ENCODE measurements around the gene MAD1L1.
"Not testable (repeated sequence)": the region's sequence is repeated elsewhere in the genome, so short reads cannot be mapped to it uniquely, and the experiment has no call there.

GRCh38 chr7:1816451-1816850 is 416.3 kb downstream of the MAD1L1 start:
- TF ChIP-seq, protein P1, sequence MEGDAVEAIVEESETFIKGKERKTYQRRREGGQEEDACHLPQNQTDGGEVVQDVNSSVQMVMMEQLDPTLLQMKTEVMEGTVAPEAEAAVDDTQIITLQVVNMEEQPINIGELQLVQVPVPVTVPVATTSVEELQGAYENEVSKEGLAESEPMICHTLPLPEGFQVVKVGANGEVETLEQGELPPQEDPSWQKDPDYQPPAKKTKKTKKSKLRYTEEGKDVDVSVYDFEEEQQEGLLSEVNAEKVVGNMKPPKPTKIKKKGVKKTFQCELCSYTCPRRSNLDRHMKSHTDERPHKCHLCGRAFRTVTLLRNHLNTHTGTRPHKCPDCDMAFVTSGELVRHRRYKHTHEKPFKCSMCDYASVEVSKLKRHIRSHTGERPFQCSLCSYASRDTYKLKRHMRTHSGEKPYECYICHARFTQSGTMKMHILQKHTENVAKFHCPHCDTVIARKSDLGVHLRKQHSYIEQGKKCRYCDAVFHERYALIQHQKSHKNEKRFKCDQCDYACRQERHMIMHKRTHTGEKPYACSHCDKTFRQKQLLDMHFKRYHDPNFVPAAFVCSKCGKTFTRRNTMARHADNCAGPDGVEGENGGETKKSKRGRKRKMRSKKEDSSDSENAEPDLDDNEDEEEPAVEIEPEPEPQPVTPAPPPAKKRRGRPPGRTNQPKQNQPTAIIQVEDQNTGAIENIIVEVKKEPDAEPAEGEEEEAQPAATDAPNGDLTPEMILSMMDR (IDR thresholded peaks at IDR 0.05; ENCODE audit: insufficient read depth, low read depth, low read length) = not testable (repeated sequence)
- not testable (repeated sequence) for TF ChIP-seq EZH2 (IDR thresholded peaks at IDR 0.05; ENCODE audit: insufficient read depth, low read length)
